HG03045 (cell line): ENCODE data around the gene HS6ST2.

ENCODE experiments used
- ATAC-seq: cut with Tn5 transposase; IDR thresholded peaks from one replicate; pipeline ENCODE4 v1.9.1; 2021; ENCODE audit warnings: mild to moderate bottlenecking, moderate library complexity; ENCODE audit not compliant: unreplicated experiment

Gene HS6ST2

GRCh38 chrX:132745593-132745992, 212.8 kb downstream of the HS6ST2 start:
- no peak for ATAC-seq

DNA sequence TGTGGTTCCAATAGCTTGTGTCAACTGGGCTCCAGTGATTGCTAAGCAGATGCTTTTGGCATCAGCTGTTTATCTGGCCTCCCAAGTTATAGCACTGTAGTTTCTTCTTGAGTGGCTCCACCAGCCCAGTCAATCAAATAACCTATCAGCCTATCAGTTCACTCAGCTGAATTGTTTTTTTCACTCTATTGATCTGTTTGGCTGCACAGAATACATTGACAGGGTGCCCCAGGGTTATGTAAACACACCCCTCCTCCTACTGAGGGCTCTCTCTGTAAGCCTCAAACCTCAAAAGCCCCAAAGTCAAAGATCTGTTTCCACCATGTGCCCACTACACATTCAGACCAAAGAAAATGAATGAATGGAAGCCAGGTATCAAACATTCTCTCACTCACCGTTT, 214.0 kb downstream of the HS6ST2 start:
- no peak for ATAC-seq

DNA sequence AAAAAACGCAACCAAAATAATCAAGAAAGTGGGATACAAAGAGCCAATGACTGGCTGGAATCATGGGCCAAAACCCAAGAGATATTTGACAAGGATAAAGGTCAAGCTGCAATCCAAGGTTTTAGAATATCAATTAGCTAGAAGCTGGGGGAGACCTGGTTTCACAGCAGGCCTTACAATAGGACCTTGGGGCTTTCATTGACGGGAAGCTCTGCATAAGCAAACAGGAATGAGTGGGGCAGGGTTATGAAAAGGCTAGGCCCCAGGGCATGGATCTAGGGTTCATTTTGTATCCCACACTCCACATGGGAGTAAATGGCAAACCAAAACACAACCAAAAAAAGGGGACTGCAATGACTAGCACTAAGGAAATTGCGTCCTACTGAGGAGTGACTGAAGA, 215.3 kb downstream of the HS6ST2 start:
- no peak for ATAC-seq

- no peak for ATAC-seq
These were observed 216.2 kb downstream of the HS6ST2 start for GRCh38 chrX:132742246-132742645.

GRCh38 chrX:132741689-132742088, 216.7 kb downstream of the HS6ST2 start:
- no peak for ATAC-seq

DNA sequence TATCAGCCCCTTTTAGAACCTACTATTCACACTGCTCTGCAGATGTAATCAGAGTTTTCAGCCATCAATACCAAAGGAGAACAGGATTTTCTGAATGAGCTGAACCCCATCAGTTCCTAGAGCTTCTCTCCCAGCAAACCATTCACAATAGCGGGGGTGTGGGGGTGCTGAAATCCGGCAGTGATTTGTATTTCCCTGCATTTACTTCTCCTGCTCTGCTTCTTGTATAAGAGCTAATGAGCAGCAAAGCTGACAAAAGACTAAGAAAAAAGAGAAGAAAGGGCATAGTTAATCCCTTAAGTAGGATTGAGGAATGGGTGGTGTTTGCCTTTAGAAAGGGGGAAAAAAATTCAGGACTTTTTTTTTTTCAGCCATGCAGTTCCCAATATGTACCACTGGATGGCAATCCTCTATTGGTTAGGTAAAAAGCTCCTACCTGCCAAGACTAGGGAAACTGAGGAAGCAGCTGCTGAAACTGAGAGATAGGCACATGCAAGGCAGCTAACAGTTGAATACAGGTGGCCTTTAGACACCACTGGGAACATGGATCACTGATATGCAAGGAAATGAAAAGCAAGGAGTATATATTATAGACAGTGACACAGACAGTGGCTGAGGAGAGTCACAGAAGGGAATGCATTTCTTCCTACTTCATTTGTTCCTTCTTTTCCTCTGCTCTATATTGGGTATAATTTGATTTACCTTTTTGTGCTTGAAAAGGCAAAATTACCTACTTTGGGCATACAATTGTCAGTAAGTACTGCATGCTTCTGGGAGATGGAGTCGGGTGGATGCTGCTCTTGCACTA, 217.9 kb downstream of the HS6ST2 start:
- ATAC-seq: no peak

GRCh38 chrX:132738951-132739350, 219.5 kb downstream of the HS6ST2 start:
- no peak for ATAC-seq

GRCh38 chrX:132737743-132738142, 220.7 kb downstream of the HS6ST2 start:
- no peak for ATAC-seq

DNA sequence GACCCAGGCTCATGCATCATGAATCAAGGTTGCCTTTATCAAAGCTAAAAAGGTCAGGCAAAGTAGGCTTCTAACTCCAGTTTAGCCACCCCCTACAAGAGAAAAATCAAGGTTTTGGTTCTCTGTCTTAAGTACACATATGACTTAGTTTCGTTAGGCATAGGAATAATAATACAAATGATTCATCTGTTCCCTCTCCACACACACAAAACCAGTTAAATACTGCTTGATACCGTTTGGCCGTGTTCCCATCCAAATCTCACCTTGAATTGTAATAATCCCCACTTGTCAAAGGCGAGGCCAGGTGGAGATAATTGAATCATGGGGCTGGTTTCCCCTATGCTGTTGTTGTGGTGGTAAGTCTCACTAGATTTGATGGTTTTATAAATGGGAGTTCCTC, 226.2 kb downstream of the HS6ST2 start:
- no peak for ATAC-seq

- no peak for ATAC-seq
These were observed 227.7 kb downstream of the HS6ST2 start for GRCh38 chrX:132730726-132731125.

DNA sequence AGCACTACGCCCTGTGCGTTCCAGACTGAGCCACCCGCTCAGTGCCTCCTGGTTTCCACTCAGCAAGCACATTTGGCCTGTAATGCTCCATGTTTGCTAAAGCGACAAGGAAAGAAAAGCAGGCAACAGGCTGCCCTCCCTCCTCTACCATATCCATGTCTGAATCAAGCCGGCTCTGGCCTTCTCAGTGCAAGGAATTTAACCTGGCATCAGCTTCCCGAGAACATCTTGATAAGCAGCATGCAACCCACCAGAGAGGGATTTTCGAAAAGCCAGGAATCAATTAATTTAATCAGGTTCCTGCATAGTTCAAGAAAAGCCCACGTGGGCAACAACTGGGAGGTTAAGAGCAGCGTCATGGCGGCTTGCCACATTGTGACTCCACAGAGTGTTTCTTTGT, 228.2 kb downstream of the HS6ST2 start:
- no peak for ATAC-seq

- no peak for ATAC-seq
These were observed 230.1 kb downstream of the HS6ST2 start for GRCh38 chrX:132728296-132728695.

GRCh38 chrX:132718431-132718958, 239.9 kb downstream of the HS6ST2 start:
- no peak for ATAC-seq

- no peak for ATAC-seq
These were observed 242.4 kb downstream of the HS6ST2 start for GRCh38 chrX:132716006-132716405.

DNA sequence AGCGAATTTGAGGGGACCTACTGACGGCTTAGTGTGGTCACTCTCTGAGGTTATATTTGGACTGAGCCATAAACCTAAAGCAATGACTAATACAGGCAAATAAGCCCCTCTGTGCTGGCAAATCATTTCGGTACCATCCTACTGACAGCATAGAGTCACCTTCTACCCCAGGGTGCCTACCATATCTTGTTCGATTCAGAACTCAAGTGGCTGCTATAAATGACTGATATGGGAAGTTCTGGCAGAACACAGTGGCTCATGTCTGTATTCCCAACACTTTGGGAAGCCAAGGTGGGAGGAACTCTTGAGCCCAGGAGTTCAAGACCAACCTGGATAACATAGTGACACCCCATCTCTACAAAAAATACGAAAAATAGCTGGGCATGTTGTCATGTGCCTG, 243.5 kb downstream of the HS6ST2 start:
- ATAC-seq: no peak

DNA sequence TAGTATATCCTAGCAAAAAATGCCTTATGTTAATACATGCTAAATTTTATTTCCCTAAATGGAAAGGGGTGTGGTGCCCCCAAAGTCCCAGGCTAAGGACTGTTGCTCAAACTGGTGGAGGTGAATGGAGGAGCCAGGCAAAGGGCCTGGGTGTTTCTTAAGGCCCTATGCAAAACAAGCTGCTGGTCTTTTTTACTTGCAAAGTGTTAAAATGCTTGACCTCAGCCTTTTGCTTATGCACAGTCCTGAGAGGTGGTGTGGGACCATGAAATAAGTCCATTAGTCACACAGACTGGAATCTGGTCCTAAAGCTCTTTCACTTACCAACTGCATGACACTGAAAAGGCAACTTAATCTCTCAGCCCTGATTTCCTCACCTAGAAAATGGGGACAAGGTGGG, 246.1 kb downstream of the HS6ST2 start:
- ATAC-seq: no peak

- ATAC-seq: no peak
These were observed 247.7 kb downstream of the HS6ST2 start for GRCh38 chrX:132710656-132711155.

- ATAC-seq: no peak
These were observed 249.9 kb downstream of the HS6ST2 start for GRCh38 chrX:132708529-132708928.

DNA sequence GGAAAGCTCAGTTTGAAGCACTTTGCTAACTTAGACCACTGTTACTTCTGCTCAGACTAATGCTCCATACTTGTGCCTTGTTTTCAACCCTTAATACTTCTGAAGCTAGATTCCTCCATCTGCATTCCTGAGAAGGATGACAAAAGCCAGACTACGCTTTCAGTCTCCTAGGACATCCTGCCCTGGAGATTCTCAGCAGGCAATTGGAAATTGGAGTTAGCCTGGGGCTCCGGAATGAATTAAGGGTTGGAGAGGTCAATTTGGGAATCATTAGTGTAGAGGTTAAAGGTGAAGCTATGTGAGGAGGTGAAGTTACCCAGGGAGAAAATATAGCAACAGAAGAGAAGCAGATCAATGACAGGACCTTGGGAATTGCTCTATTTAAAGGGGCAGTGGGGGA, 253.7 kb downstream of the HS6ST2 start:
- ATAC-seq: no peak

GRCh38 chrX:132694382-132694781, 264.0 kb downstream of the HS6ST2 start:
- no peak for ATAC-seq

- no peak for ATAC-seq
These were observed 265.9 kb downstream of the HS6ST2 start for GRCh38 chrX:132692526-132692925.

DNA sequence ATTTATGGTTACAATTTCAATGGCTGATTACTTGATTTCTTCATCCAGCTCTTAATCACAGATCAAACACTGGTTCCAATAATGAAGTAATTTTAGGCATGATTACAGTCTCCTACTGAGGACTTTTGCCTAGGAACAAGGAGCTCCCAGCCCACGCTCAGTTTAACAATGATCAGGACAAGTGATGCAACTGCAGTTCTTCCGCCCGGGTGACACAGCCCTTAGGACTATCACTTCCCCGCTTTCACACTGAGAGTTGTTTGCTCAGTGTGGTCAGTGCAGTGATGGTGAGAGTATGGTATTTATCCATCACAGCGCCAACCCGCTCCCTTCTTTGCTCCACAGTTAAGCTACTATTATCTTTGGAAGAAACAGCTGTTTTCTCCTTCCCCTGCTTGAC, 266.4 kb downstream of the HS6ST2 start:
- ATAC-seq: no peak
